Activated CD8-positive, alpha-beta memory T cell treated with anti-CD3 and anti-CD28 coated beads, Interleukin-2, amount 50 U/mL, for 1 hour (primary cell): ENCODE data around the gene ILDR2.
A peak's percentile ranks its signal among the peaks of the same experiment; 100 is the strongest.

Experiments
- DNase-seq: peaks from one replicate; pipeline ENCODE4 v3.0.0-alpha.2; 2020; ENCODE audit errors: extremely low read depth

The ILDR2 gene

DNA sequence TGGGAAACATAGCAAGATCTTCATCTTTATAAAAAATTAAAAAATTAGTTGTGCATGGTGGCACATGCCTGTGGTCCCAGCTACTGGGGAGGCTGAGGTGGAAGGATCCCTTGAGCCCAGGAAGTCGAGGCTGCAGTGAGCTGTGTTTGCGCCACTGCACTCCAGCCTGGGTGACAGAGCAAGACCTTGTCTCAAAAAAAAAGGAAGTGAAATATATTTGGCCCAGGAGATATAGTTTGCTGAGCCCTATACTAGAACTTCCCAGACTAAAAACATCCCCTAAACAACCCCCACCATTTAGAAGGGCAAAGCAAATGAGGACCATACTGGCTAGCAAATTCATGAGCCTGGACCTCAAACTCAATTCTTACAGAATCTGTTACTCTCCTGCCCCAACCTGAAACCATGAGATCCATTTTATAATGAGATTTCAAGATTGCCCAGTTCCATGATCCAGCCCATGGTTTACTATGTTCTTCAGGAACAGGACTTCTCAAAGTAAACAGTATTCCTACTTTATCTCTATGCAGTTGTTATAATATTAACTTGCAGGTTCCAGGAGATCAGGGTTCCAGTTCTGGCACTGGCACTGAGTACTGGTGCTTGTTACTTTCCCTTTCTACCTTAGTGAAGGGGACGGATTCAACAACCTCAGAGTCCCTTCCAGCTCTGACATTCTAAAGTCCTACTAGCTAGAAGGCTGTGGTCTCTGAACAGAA is 50.4 kb downstream of the ILDR2 start:
- no peak for DNase-seq

GRCh38 chr1:166920561-166921475 is 54.5 kb downstream of the ILDR2 start:
- no peak for DNase-seq

DNA sequence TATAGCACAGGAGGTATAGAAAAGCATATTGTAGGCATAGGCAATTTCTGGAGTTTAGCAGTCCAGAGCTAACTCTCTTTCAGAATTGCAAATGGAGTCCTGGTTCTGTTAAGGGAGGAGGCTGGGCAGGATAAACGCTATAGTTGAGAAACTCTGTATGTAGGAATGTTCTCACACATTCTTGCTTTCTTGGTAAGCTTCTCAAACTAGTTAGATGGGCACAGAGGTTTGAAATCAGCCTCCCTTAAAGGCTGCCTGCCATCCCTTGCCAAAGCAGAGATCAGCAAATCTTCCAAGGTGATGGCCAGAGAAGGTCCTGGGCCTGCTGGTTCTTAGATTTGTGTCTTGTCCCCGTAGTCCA is 56.4 kb downstream of the ILDR2 start:
- DNase-seq: no peak

- DNase-seq: no peak
These were observed 57.0 kb downstream of the ILDR2 start for GRCh38 chr1:166918088-166918955.

- no peak for DNase-seq
These were observed 59.4 kb downstream of the ILDR2 start for GRCh38 chr1:166915941-166916340.

GRCh38 chr1:166915042-166915441 is 60.3 kb downstream of the ILDR2 start:
- DNase-seq: no peak

GRCh38 chr1:166914111-166914510 is 61.2 kb downstream of the ILDR2 start:
- DNase-seq: no peak

GRCh38 chr1:166911624-166912023 is 63.7 kb downstream of the ILDR2 start:
- DNase-seq: no peak

DNA sequence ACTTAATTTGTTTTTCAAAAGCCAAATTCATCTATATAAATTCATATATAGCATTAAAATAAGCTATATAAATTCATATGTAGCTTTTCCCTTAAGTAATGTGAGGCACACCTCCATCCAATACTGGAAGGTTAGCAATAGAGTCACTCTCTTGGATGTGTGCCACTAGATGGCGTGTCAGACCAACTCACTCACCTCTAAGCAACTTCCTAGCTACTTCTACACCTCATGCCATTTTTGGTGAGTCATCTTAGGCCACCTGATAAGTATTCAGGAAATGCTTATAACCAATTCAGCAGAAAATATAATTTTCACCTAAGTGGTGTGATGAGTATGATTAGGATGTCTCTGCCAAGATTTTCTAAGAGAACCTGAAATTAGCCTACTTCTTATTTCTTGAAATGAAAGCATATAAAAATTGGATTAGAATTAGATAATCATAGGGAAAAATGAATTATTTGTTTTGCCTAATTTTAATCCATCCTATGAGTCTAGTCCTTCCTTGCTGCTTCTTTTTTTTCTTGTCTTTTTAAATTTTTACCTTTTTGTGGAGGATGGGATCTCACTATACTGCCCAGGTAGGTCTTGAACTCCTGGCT is 64.8 kb downstream of the ILDR2 start:
- peak; percentile 43 for DNase-seq

GRCh38 chr1:166908942-166909341 is 66.4 kb downstream of the ILDR2 start:
- no peak for DNase-seq

DNA sequence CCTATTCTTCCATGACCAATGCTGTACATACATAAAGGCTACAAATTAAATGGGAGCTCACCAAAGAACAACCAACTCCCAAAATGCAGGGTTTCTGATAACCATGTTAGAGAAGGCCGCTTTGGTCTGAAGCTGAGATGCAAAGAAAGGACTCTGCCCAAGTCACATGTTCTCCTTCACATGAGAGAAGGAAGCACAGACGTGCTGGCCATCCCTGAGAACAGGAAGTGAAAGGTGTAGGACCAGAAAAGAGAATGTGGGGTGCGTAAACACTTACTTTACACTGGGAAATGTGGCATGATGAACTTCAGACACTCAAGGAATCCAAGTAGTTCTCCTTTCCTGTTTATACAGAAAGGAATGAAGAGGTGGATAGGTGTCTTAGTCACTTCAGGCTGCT is 67.6 kb downstream of the ILDR2 start:
- DNase-seq: no peak

DNA sequence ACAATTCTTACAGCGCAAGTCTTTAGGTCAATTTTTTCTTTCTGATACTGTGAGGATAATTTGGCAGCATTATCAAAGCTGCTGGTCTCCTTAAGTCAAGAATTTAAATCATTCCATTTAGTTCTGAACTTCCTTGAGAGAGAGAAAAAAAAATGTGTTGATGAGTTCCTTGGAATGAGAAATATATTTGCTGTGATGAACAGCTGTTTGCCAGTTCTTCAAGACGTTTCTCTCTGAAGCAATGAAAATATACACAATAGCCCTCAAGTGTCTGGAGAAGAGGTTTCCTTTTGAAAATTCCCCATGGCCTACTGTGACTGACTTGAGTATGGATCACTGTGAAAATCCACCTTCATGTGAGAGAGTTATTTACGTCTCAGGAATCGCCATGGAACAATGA is 68.3 kb downstream of the ILDR2 start:
- DNase-seq: no peak

- no peak for DNase-seq
These were observed 68.7 kb downstream of the ILDR2 start for GRCh38 chr1:166906647-166907046.

DNA sequence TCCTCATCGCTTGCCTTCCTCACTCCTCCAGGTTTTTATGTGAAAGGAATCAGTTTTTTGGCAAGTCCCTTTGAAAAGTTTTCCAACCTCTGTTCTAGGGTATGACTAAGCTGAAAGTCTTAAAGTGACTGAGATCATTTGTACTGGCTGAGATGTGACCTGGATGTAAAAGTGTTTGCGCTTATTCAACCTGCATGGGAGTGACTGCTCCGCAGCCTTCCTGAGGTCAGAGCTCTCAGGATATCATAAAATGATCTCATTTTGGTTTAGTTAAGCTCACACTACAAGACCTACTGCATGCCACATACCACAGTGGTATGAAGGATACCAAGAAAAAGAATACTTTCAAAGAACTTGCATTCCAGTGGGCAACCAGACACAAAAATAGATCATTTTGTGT is 69.4 kb downstream of the ILDR2 start:
- DNase-seq: no peak

DNA sequence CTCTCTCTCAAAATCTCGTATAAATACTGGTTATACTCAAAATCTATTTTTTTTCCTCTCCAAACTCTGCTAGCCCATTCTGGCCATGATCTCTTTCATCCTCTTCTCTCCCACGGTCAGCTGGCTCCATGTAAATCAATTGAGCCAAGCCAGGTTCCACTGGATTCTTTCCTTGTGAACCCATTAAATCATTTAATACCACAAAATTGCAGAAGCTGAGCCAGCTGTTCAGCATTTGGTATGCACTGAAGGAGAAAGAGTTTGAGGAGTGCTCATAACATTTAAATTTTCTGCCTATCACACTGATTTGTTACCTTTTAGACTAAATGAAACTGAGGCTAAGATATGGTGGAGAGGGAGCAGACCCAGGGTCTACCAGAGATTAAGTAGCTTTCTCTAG is 70.2 kb downstream of the ILDR2 start:
- DNase-seq: no peak

DNA sequence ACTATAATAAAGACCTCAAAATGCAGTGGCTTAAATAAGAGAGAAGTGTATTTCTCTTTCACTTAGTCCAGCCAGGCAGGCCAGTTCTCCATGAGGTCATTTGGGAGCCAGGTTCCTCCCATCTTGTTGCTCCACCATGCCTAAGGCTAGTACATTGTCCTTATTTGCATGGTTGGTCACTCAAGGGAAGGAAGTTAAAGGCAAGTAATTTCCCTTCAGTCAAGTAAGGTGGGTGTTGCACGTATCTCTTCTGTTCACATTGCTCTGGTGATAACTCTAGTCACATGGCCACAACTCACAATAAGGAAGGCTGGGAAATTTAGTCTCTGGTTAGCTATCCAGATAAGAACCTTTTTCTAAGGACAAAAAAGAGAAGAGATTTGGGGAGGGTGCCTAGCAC is 72.1 kb downstream of the ILDR2 start:
- DNase-seq: no peak

DNA sequence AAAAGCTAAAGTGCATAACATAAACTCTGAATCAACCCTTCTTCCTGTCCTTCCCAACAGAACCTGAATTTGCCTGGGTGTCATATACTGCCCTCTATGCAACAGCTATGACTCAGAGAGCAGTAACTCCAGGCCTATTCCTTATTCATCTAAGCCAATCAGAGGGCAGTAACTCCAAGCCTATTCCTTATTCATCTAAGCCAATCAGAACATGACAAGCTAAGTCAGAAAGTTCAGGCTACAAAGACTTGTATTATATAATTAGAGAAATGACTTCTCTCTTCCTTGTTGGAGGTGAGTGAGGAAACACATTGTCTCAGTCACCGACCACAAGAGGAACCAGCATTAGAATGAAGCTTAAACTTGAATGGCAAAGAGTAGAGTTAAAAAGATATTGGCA is 73.1 kb downstream of the ILDR2 start:
- DNase-seq: no peak

DNA sequence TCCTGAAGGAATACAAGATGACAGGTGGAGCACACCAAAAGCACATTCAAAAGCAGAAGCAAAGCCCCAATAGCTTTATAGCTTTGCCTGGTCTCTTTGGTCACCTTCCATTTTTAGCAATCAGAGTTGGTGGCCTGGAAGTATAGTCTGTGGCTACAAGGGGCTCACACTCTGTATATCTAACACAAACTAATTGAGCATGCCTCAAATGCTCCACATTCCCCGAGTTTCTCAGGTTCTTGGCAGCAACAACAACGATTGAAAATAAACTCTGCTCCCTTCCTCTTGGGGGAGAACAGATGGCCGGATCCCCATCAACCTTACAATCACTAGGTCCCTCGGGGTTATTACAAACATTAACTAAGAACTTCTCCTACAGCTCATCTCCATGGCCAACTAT is 74.4 kb downstream of the ILDR2 start:
- no peak for DNase-seq

- no peak for DNase-seq
These were observed 75.6 kb downstream of the ILDR2 start for GRCh38 chr1:166899769-166900168.

DNA sequence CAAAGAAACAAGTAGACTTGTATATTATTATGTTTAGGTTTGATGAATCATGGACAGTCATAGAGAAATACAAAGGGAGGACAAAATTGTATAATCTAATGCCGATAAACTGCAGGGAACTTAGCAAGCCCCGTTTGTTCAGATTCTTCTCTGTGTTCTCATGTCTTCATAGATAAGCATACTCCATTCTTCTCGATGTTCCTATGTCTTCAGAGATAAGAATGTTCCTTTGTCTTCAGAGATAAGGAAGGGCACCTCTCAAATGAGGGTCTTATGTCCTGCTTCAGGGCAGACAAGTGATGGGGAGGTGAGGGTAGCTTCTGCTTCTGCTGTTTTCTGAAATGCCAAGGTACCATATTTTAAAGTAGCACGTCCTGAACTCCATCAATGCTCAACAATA is 79.6 kb downstream of the ILDR2 start:
- DNase-seq: no peak

DNA sequence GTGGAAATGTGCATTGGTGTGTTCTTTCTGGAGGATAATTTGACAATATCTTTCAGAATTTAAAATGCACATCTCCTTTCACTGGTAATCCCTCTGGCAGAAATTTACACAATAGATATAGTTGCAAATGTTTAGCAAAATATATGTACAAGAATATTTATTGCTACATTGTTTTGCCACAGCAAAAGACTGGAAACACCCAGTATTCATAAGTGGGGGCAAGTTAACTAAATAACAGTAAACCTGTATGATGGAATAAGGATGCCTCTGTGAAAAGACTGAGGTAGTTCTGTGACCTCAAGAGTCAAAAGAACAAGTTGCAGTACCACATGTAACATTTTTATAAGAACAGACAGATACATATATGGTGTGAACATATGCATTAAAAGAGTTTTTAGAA is 85.6 kb downstream of the ILDR2 start:
- DNase-seq: no peak
